Suppressor macrophage (primary cell): ENCODE measurements around the gene TDRD7.
"Not testable (repeated sequence)": the region's sequence is repeated elsewhere in the genome, so short reads cannot be mapped to it uniquely, and the experiment has no call there.

Source experiments
- DNase-seq, 4 experiments: peaks; one replicate each; pipeline ENCODE4 v3.0.0-alpha.2; 2020 to 2022

Gene TDRD7

GRCh38 chr9:97425336-97425972 is 13.6 kb downstream of the TDRD7 start:
- DNase-seq: no peak

GRCh38 chr9:97425973-97426336 is 14.1 kb downstream of the TDRD7 start:
- DNase-seq: no peak

GRCh38 chr9:97427885-97428284 is 16.0 kb downstream of the TDRD7 start:
- no peak for DNase-seq

GRCh38 chr9:97430316-97431043 is 18.6 kb downstream of the TDRD7 start:
- DNase-seq: no peak

GRCh38 chr9:97431044-97431441 is 19.1 kb downstream of the TDRD7 start:
- DNase-seq: no peak

- DNase-seq: no peak
Observed at GRCh38 chr9:97431549-97432143, 19.8 kb downstream of the TDRD7 start.

GRCh38 chr9:97437051-97437600 is 25.2 kb downstream of the TDRD7 start:
- DNase-seq: no peak

- DNase-seq: no peak
Observed at GRCh38 chr9:97438257-97438656, 26.4 kb downstream of the TDRD7 start.

- DNase-seq: no peak
Observed at GRCh38 chr9:97438666-97439065, 26.8 kb downstream of the TDRD7 start.

GRCh38 chr9:97440160-97440559 is 28.3 kb downstream of the TDRD7 start:
- DNase-seq: no peak

GRCh38 chr9:97441729-97442128 is 29.8 kb downstream of the TDRD7 start:
- no peak for DNase-seq

GRCh38 chr9:97445119-97445701 is 33.3 kb downstream of the TDRD7 start:
- DNase-seq: no peak

- peak in 3 of 4 experiments; percentile 5 to 50 (median 28) for DNase-seq
Observed at GRCh38 chr9:97447001-97447400, 35.1 kb downstream of the TDRD7 start.

- peak in 1 of 4 experiments; percentile 6 for DNase-seq
Observed at GRCh38 chr9:97453573-97453972, 41.7 kb downstream of the TDRD7 start.

- DNase-seq: not testable (repeated sequence)
Observed at GRCh38 chr9:97456841-97457240, 44.9 kb downstream of the TDRD7 start.

GRCh38 chr9:97459326-97459725 is 47.4 kb downstream of the TDRD7 start:
- peak in 1 of 4 experiments; percentile 3 for DNase-seq

- no peak for DNase-seq
Observed at GRCh38 chr9:97462159-97462558, 50.3 kb downstream of the TDRD7 start.

GRCh38 chr9:97462914-97463313 is 51.0 kb downstream of the TDRD7 start:
- no peak for DNase-seq

- peak; percentile 37 to 57 (median 46) for DNase-seq
Observed at GRCh38 chr9:97468658-97469448, 57.0 kb downstream of the TDRD7 start.

GRCh38 chr9:97470076-97470475 is 58.2 kb downstream of the TDRD7 start:
- DNase-seq: no peak

GRCh38 chr9:97473717-97474116 is 61.8 kb downstream of the TDRD7 start:
- no peak for DNase-seq

GRCh38 chr9:97474372-97474925 is 62.6 kb downstream of the TDRD7 start:
- DNase-seq: no peak
